KG1 (cell line): ENCODE results near the gene DNAJB12.
"Not testable (repeated sequence)": the region's sequence is repeated elsewhere in the genome, so short reads cannot be mapped to it uniquely, and the experiment has no call there.

Source experiments
- DNase-seq: peaks from one replicate; lab custom pipeline; 2025; lab: John Stamatoyannopoulos, UW

The DNAJB12 gene

DNA sequence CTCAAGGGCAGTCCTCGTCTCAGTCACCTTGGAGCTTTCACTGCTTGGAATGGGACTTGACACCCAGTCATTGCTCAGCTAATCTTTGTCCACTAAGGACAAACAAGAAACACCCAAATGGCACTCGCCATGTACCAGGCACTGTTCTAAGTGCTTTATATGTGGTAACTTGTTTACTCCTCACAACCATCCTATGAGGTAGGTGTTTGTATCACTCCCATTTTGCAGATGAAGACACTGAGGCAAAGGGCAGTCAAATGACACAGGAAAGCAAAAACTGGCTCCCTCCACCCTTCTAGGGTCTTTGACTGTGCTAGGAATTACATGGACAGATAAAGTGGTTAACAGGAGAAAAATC is 24.7 kb downstream of the DNAJB12 start:
- DNase-seq: no peak

DNA sequence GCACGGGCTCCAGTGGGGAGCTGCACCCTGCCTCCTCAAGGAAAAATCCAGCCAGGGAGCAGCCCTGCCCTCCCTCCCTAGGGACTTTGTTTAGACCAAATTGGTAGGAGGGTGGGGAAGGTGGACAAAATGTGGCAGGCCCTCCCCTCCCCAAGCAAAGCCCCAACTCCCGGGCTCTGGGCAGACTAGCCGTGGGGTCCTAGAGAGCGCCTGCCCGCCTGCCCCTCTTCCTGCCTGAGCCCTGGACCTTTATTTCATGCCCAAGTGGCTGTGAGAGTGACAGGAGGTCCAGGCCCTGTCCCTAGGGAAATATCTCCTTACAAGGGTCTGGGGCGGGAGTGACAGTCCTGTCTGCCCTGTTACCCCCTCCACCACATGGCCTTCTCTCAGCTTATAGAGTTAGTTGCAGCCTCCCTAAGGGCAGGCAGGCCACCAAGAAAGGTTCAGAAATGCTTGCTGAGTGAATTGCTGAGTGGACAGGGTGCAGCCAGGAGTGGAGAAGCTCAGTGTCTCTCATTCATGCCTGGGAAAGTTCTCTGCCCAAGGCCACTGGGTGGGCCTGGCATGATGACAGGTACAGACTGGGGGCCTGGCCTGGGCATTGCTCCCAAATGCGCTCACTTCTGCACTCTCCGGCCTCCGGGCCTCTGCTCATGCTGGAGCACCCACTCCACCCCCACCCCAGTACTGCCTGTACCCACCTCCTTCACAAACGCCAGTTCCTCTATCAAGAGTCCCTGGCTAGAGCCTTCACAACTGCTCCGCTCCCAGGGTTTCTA is 25.2 kb downstream of the DNAJB12 start:
- no peak for DNase-seq

DNA sequence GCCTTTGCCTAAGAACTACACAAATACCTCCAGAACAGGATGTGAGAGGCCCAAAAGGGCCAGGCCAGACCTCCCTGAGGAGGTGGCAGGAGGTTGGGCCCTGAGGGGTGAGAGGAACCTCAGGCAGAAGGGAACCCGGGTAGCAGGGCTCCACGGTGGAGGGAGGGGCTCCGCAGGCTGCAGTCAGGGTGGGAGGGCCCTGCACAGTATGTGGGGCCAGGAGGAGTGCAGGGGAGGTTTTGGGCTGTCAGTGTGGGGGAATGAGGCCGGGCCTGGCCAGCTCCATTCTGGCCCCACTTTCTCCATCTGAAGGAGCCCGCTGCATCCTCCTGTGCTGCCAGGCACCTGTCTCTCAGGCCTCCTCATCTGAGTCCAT is 25.9 kb downstream of the DNAJB12 start:
- no peak for DNase-seq

DNA sequence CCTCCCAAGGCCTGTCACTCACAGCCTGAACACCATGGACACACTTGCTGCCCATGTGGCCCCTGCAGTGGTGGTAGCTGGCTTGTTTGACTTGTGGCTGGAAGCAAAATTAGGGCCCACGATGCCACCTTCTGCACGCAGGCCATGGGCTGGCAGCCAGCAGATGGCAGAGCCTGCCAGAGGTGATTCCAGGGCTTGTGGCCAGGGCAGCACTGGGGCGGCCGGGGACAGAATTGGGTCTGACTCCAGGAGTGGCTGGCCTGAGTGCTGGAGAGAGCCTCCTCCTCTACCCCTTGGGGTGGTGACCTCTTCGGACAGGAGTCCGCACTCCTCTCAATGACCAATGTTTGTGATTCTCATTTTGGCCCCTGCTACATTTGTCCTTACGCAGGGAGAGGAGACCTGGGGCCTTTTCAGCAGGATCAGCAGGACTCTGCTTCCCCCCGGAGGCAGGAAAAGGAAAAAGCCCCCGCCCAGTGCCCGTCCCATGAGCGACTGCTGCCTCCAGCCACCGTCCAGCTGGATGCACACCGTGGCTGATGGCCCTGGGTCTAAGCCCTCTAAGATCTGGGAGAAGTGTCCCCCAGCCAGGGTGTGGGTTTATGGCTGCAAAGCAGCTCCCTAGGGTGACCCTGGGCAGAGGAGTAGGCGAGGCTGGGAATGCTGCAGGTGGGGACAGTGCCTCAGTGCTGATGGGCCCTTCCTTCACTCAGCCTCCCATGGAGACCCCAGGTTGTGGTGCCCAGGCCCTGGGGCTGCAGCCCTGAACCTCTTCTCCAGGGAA is 26.5 kb downstream of the DNAJB12 start:
- DNase-seq: no peak

DNA sequence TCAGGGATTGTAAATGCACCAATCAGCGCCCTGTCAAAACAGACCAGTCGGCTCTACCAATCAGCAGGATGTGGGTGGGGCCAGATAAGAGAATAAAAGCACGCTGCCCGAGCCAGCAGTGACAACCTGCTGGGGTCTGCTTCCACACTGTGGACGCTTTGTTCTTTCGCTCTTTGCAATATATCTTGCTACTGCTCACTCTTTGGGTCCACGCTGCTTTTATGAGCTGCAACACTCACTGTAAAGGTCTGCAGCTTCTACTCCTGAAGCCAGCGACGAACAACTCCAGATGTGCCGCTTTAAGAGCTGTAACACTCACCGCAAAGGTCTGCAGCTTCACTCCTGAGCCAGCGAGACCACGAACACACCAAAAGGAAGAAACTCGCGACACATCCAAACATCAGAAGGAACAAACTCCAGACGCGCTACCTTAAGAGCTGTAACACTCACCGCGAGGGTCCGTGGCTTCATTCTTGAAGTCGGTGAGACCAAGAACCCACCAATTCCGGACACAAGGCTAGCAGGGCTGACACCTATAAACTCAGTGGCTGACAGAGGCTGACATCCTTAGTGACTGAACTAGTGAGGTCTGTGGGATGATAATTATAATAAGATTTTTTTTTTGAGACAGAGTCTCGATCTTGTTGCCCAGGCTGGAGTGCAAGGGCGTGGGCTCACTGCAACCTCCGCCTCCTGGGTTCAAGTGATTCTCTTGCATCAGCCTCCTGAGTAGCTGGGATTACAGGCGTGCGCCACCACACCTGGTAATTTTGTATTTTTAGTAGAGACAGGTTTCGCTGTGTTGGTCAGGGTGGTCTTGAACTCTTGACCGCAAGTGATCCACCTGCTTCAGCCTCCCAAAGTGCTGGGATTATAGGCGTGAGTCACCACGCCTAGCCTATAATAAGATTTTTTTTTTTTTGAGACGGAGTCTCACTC is 27.8 kb downstream of the DNAJB12 start:
- not testable (repeated sequence) for DNase-seq

DNA sequence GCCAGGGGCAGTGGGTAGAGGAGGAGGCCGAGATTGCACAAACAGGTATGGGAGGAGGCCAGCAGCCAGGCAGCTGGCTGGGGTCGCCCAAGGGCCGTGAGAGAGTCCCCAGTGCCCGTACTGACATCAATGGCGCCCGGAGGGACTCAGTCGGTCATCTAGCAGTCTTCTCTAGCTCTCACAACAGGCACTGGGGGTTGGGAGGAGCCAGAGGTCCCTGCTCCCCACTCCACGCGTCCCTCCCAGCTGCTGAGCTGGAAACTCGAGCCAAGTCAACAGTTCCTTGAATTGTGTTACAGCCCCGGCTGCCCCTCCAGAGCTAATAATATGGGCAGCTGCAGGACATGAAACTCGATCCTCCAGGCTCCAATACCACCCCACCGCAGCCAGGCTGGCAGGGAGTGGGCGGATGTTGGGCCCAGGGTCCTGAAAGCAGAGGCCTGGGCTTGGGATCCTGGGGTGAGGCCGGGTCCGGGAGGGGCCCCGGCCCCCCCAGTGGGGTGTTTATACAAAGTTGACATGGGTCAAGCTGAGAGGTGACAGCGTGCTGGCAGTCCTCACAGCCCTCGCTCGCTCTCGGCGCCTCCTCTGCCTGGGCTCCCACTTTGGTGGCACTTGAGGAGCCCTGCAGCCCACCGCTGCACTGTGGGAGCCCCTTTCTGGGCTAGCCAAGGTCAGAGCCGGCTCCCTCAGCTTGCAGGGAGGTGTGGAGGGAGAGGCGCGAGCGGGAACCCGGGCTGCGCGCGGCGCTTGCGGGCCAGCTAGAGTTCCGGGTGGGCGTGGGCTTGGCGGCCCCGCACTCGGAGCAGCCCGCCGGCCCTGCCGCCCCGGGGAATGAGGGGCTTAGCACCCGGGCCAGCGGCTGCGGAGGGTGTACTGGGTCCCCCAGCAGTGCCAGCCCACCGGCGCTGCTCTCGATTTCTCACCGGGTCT is 29.2 kb downstream of the DNAJB12 start:
- DNase-seq: not testable (repeated sequence)

DNA sequence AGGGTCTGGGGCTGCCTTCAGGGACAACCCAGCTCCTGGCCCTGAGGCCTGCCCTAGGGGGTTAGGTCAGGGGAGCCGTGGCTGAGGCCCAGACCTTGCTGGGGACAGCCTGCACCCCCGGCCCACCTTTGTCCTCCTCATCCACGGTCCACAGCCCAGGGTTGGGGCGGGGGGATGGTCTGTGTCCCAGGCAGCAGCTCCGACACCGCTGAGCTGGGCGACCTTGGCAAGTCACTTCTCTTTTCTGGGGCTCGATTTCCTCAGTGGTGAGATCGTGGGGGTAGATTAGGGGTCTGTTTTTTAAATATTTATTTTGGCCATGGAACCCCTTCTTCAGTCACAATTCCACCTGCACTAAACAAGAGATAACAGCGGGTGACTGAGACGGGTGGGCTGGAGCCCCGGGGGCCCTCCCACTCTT is 30.9 kb downstream of the DNAJB12 start:
- peak; percentile 45 for DNase-seq

DNA sequence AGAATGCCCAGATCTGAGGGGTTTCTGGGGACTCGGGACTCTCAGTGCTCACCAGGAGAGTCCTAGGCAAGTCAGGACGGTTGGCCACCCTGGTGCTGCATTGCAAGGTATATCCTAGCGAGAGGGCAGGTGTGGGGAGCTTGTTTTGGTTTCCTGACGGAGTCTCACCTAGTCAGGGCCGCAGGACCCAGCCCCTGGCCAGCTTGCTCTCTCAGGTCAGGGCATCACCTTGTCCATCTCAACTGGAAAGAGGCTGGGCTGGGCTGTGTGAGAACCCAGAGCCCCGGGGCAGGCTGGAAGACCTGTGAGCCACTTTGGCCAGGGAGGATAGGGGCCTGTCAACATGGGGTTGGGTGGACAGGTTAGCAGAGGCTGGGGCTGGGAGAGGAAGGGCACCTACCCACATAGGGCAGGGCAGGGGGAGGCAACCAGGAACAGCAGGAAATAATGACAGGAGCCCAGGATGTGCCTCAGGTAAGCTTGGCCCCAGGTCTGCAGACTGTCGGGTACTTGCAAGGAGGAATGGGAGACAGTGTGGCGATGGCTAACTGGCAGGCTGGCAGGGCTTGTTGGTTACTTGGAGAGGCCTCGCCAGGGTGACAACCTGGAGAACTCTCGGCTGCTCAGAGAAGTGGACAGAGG is 31.5 kb downstream of the DNAJB12 start:
- DNase-seq: no peak

DNA sequence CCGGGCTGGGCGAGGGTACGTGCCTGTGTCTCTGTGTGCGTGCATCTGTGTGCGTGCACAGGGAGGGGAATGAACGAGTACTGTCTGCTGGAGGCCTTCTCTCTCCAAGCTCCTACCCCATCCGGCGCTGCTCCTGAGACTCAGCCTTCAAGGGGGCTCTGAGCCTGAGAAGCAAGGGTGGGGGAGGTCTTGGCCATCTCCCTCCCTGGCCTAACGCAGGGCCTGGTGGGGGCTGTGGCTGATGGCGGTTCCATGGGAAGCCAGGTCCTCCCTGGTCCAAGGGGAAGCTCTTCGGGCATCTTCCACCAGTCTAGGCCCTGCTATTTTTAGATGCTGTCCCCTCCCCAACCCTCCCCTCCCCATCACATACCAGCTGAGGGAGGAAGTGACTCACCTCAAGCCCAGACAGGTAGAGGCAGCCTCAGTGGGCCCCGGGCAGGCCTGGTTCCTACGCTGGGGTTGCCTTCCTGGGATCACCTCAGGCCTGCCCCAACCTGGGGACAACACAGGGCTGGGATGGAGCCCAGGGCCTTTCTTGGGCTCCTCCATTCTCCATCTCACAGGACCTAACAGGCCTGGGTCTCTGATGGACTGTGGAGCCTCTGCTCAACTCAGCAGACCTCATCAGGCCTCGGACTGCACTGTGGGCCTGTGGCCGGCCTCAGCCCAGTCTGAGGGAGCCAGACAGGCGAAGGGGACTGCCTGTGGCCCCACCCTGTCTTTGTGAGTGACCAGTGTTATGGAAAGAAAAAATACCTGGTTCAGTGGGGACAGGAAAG is 32.2 kb downstream of the DNAJB12 start:
- DNase-seq: no peak

DNA sequence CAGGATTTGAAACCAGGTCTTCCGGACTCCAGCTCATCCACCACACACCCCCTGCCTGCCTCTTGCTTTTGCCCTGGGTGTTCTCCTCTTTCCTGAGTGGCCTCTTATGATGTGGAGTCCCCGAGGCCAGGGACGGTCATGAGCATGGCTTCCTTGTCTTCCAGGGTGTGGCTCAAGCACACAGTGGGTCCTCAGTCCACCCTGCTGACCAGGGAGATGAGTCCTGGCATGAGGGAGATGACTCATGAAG is 32.8 kb downstream of the DNAJB12 start:
- no peak for DNase-seq

DNA sequence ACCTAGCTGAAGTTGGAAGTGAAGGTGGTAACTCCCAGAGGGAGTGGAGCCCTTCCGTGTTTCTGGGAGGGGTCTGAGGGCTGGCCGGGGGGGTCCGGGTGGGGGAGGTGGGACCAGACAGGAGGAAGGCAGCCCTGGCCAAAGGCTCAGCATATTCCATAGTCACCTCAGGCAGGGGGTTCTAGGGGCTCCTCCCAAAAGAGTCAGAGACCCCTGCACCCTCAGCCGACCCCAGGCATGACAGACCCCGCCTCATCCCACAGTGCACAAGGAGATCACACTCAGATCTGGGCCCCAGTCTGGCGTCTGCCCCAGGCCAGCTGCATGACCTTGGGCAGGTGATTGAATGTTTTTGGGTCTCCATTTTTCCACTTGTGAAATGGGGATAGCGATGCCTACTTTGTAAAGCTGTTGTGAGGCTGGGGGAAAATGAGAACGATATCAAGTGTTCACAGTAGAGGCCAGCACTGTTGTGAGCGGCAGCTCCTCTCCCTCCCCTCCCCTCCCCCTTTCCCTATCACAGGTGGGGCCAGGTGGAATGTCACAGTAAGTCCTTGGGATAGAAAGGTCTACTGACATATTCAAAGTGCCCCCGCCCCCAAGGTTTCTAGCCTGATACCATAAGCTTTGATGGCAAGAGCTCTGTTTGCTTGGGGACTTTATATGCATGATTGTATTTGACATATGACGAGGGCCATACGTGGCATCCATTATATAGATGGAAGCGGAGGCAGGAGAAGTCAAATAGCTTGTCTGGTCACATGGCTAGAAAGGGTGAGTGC is 33.3 kb downstream of the DNAJB12 start:
- DNase-seq: no peak

DNA sequence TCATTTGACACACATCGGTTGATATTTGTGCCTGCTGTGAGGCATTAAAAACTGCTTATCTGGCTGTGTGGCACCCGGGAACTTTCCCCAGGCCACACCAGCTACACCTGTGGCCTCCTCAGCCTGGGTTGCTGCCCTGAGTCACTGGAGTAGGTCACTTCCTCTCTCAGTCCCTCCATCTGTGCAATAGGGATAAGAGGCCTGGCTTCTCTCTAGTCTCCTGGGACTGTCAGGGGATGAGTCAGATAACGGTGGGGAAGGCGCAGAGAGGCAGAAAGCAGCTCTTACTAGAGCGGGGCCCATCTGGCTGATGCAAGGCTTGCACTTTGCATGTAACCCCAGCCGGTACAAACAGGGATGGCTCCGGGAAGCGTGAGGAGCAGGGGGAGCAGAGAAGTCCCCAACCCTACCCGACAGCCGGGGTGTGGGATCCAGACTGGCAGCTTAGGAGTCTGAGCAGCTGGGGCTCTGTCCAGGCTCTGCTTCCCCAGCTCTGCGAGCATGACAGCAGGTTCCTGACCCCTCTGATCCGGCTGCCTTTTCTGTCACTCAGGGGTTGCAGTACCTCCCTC is 34.0 kb downstream of the DNAJB12 start:
- peak; percentile 83 for DNase-seq

DNA sequence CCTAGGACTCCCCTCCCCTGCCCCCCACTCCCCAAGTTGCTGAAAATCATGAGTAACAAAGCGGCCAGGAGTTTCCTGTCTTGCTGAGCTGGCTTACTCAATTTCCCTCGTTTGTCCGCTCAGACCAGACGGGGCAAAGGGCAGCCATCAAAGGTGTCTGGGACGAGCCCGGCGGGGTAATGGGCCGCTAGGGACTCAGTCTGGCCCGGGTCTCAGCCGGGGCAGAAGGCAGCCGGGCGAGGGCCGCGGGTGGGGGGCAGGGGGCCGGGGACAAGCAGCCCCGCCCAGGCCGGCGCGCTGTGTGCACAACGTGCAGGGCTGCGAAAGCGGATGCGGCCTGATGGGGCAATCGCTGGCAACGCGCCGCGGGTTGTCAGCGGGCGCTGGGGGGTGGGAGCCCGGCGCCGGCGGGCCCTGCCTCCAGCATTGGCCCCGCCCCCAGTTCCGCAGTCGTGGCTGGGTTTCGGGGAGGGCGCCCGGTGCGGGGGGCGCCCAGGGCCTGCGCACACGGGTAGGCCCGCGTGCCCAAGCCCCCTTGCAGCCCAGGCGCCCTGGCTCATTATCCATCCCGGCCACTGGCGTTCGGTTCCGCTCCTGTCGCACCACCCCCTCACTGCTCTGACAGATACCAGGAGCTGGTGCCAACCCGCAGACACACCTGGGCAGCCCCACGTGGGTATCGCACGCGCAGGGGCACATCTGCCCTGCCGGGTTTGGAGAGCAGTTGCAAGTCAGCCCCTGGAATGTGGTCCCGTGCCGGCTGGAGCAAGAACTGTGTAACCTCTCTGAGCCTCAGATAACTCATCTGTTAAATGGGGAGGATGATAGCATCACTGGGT is 35.1 kb downstream of the DNAJB12 start:
- peak; percentile 85 for DNase-seq

DNA sequence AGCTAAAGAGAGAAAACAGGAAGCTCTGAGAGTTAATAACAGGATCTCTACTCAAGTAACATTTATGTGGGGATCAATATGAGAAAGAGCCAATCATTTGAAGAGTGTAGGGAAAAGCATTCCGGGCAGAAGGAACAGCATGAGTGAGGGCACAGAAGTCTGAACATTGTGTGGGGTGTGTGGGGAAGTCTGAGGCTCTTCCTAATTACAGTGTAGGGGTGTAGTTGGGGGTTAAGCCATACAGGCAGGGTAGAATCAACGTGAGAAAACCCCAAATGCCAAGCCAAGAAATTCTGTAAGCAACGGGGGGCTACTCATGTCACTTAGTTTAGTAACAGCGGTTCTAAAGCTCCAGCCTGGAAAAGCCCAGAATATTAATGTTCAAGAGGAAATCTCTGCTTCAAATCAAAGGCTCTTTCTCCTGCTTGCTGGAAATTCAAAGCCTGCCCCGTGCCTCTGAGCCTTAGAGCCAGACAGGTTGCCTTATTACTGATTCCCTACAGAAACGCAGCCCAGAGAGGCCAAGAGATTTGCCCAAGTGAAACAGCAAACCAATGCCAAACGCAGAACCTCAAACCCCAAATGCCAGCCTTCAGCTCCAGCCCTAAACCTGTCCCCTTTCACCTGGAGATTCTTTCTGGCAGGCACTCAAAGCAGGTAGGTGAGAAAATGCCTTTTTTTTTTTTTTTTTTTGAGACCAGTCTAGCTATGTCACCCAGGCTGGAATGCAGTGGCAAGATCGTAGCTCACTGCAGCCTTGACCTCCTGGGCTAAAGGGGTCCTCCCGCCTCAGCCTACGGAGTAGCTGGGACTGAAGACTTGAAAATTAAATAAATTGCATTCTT is 36.1 kb downstream of the DNAJB12 start:
- no peak for DNase-seq

DNA sequence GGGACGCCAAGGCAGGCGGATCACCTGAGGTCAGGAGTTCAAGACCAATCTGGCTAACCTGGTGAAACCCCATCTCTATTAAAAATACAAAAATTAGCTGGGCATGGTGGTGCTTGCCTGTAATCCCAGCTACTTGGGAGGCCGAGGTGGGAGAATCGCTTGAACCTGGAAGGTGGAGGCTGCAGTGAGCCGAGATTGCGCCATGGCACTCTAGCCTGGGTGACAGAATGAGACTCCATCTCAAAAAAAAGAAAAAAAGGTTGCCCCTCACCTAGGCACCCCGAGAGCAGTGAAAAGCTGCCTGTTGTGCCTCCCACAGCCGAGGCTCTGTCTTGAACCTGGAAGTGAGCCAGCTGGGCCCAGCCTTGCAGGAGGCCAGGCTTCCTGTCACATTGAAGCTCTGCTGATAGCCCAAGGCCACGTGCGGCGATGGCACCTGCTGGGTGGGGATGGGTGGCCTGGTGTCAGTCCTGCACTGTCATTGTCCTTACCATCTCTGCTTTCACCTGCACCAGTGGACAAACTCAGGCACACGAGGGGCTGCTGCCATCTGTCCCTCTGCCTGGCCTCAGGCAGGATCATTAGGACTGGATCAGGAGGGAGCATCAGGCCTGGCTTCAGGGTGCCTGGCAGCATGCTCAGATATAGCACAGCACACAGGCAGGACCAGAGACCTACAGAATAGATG is 37.8 kb downstream of the DNAJB12 start:
- no peak for DNase-seq

DNA sequence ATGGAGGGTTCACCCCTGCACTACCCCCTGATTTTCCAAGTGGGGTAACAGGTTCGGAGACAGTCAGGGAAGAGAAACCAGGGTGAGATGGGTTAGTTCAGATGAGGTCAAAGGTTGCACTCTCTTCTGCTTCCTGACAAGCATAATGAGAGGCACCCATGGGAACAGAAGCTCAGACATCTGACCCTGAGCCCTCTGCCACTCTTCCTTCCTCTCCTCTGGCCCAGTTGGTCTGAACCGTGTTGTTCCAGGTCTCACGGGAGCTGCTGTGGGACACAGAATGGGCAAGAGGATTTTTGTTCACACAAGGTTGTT is 38.4 kb downstream of the DNAJB12 start:
- DNase-seq: no peak
